Cerebellar nuclear complex (tissue), 1 donor: Measurements from ENCODE around the gene CD151.

ENCODE experiments used
- DNase-seq, 2 experiments: peaks; one replicate each; lab custom pipeline; 2025; lab: John Stamatoyannopoulos, UW

Gene CD151

GRCh38 chr11:858053-858761, 25.5 kb downstream of the CD151 start:
- DNase-seq = no peak

GRCh38 chr11:858762-859339, 26.1 kb downstream of the CD151 start:
- DNase-seq = no peak

- DNase-seq = peak; percentile 36 to 80
These were observed 26.8 kb downstream of the CD151 start for GRCh38 chr11:859394-860131.

- no peak for DNase-seq
These were observed 27.7 kb downstream of the CD151 start for GRCh38 chr11:860234-861104.

- no peak for DNase-seq
These were observed 28.3 kb downstream of the CD151 start for GRCh38 chr11:861105-861479.

GRCh38 chr11:862081-862661, 29.4 kb downstream of the CD151 start:
- no peak for DNase-seq

- no peak for DNase-seq
These were observed 29.9 kb downstream of the CD151 start for GRCh38 chr11:862696-863022.

GRCh38 chr11:863023-863909, 30.5 kb downstream of the CD151 start:
- no peak for DNase-seq

GRCh38 chr11:863910-864827, 31.4 kb downstream of the CD151 start:
- no peak for DNase-seq

- no peak for DNase-seq
These were observed 32.1 kb downstream of the CD151 start for GRCh38 chr11:864898-865297.

GRCh38 chr11:865462-866430, 33.0 kb downstream of the CD151 start:
- DNase-seq = no peak

- no peak for DNase-seq
These were observed 33.7 kb downstream of the CD151 start for GRCh38 chr11:866481-866880.

- no peak for DNase-seq
These were observed 35.2 kb downstream of the CD151 start for GRCh38 chr11:867856-868358.

GRCh38 chr11:868394-868793, 35.6 kb downstream of the CD151 start:
- no peak for DNase-seq

- DNase-seq = no peak
These were observed 36.0 kb downstream of the CD151 start for GRCh38 chr11:868802-869201.

- DNase-seq = no peak
These were observed 36.8 kb downstream of the CD151 start for GRCh38 chr11:869399-870126.

GRCh38 chr11:870127-870413, 37.3 kb downstream of the CD151 start:
- DNase-seq = no peak

- no peak for DNase-seq
These were observed 37.7 kb downstream of the CD151 start for GRCh38 chr11:870418-870817.
